HCT116 (cell line): ENCODE measurements around the gene TUBA3C. TPM values are rescaled to one million over a fixed set of nuclear protein-coding genes. Genes with fewer than 3 reads are reported as not detected.

ENCODE experiments used
- ATAC-seq: fragments of 200-7000 bp; cut with Tn5 transposase; 2 replicates; pipeline ENCODE4 v1.9.1; 2020; ENCODE audit warnings: mild to moderate bottlenecking, moderate library complexity
- BruUV-seq: library from RNA; stranded (reverse); fragments of 400-500 nt; replicated peaks from 2 replicates; lab custom pipeline; 2021; lab: Mats Ljungman, UMichigan
- CTCF ChIA-PET: fragments of 300-600 bp; sonication (Branson Sonifier 250); formaldehyde crosslinking; loops from one replicate; lab custom pipeline; 2021; ENCODE audit warnings: antibody characterized with exemption; lab: Charles Lee
- POLR2A ChIA-PET: fragments of 300-600, 350-600 bp; sonication (Branson Sonifier 250); formaldehyde crosslinking; loops from one replicate; lab custom pipeline; 2021; ENCODE audit warnings: antibody characterized with exemption; lab: Charles Lee
- RAD21 ChIA-PET, 2 experiments: fragments of 300-600 bp; sonication (Branson Sonifier 250); formaldehyde crosslinking; loops; one replicate each; lab custom pipeline; 2023; ENCODE audit warnings: low total read pairs in 2 of 2; ENCODE audit not compliant: uncharacterized antibody in 2 of 2, unreplicated experiment in 2 of 2, low non-redundant PET in 1 of 2; lab: Charles Lee
- DNase-seq: peaks from one replicate; pipeline ENCODE4 v3.0.0-alpha.2; 2010; ENCODE audit warnings: low read depth, low spot score
- H2AFZ ChIP-seq: fragments of 200-600 bp; shearing (Covaris generic), sonication (generic); 2 replicates; pipeline ENCODE4 v1.6.1; 2017; ENCODE audit warnings: low read depth, mixed run types, mixed read lengths, antibody characterized with exemption, low read length; ENCODE audit not compliant: poor library complexity, severe bottlenecking
- H3K27ac ChIP-seq: 2 replicates; pipeline ENCODE4 v1.5.1; 2012; ENCODE audit warnings: low read depth, low read length
- H3K27me3 ChIP-seq: fragments of 200-600 bp; sonication (generic); 2 replicates; pipeline ENCODE4 v1.6.1; 2016; ENCODE audit warnings: mixed run types, low read length, mixed read lengths; ENCODE audit not compliant: insufficient read depth
- H3K36me3 ChIP-seq, 2 experiments: fragments of 200-500 bp in 1 of 2; fragments of 200-600 bp in 1 of 2; sonication (Bioruptor generic) in 1 of 2; sonication (generic) in 1 of 2; 2 replicates each; pipeline versions ENCODE4 v1.5.1 to v1.6.1; 2014 to 2016; ENCODE audit warnings: low read length in 2 of 2, inconsistent platforms in 1 of 2, mixed read lengths in 1 of 2, mixed run types in 1 of 2; ENCODE audit not compliant: insufficient read depth in 2 of 2, control insufficient read depth in 1 of 2
- H3K4me1 ChIP-seq, 2 experiments: fragments of 200-600 bp in 1 of 2; sonication (generic) in 1 of 2; 2 replicates each; pipeline versions ENCODE4 v1.5.1 to v1.6.1; 2012 to 2017; ENCODE audit warnings: low read length in 2 of 2, inconsistent platforms in 1 of 2, mild to moderate bottlenecking in 1 of 2, mixed read lengths in 1 of 2, mixed run types in 1 of 2, moderate library complexity in 1 of 2; ENCODE audit not compliant: insufficient read depth in 2 of 2, control insufficient read depth in 1 of 2
- H3K4me2 ChIP-seq: fragments of 200-600 bp; sonication (generic); 2 replicates; pipeline ENCODE4 v1.6.1; 2017; ENCODE audit warnings: mixed run types, low read length, mixed read lengths
- H3K4me3 ChIP-seq, 2 experiments: fragments of 200-600 bp in 1 of 2; sonication (generic) in 1 of 2; replicated peaks in 1 of 2; 2 replicates each; pipeline ENCODE4 v1.5.1; 2011 to 2016; ENCODE audit warnings: low read length in 2 of 2, control low read depth in 1 of 2, low read depth in 1 of 2, mild to moderate bottlenecking in 1 of 2, mixed read lengths in 1 of 2, mixed run types in 1 of 2
- H3K79me2 ChIP-seq: fragments of 200-600 bp; sonication (generic); 2 replicates; pipeline ENCODE4 v1.6.1; 2017; ENCODE audit warnings: mild to moderate bottlenecking, mixed run types, low read length, moderate library complexity, mixed read lengths; ENCODE audit not compliant: insufficient read depth
- H3K9ac ChIP-seq: fragments of 200-600 bp; sonication (generic); 2 replicates; pipeline ENCODE4 v1.6.1; 2016; ENCODE audit warnings: low read length, mixed read lengths
- H3K9me2 ChIP-seq: fragments of 200-600 bp; sonication (generic), shearing (Covaris generic); 2 replicates; pipeline ENCODE4 v1.6.1; 2017; ENCODE audit warnings: mixed run types, mild to moderate bottlenecking, moderate library complexity; ENCODE audit not compliant: insufficient read depth
- H3K9me3 ChIP-seq, 2 experiments: fragments of 200-500 bp in 1 of 2; fragments of 200-600 bp in 1 of 2; sonication (Bioruptor generic) in 1 of 2; sonication (generic) in 1 of 2; 2 replicates each; pipeline ENCODE4 v1.6.1; 2014 to 2017; ENCODE audit warnings: low read length in 2 of 2, mixed read lengths in 2 of 2, inconsistent platforms in 1 of 2, low read depth in 1 of 2, mild to moderate bottlenecking in 1 of 2, mixed run types in 1 of 2, moderate library complexity in 1 of 2; ENCODE audit not compliant: control insufficient read depth in 1 of 2, insufficient read depth in 1 of 2
- H4K20me1 ChIP-seq: fragments of 200-600 bp; sonication (generic), shearing (Covaris generic); 2 replicates; pipeline ENCODE4 v1.6.1; 2017; ENCODE audit warnings: mixed run types, mild to moderate bottlenecking, moderate library complexity; ENCODE audit not compliant: insufficient read depth
- CBX3 ChIP-seq: IDR thresholded peaks from 2 replicates; pipeline ENCODE4 v1.6.1; 2012; ENCODE audit warnings: low read depth
- CEBPB ChIP-seq: IDR thresholded peaks from 2 replicates; pipeline ENCODE4 v1.6.1; 2012; ENCODE audit warnings: low read depth
- CTCF ChIP-seq, 3 experiments: fragments of 200-600 bp in 1 of 3; sonication (generic) in 1 of 3; IDR thresholded peaks in 2 of 3; conservative IDR thresholded peaks in 1 of 3; 2 replicates each; pipeline ENCODE4 v1.5.1; 2012 to 2017; ENCODE audit warnings: low read depth in 2 of 3, low read length in 2 of 3, antibody characterized with exemption in 1 of 3, borderline replicate concordance in 1 of 3, control low read depth in 1 of 3, mild to moderate bottlenecking in 1 of 3, mixed read lengths in 1 of 3, mixed run types in 1 of 3, moderate library complexity in 1 of 3; ENCODE audit not compliant: insufficient read depth in 1 of 3
- EGR1 ChIP-seq: IDR thresholded peaks from 2 replicates; pipeline ENCODE4 v1.6.1; 2012; ENCODE audit warnings: low read depth
- ELF1 ChIP-seq: IDR thresholded peaks from 2 replicates; pipeline ENCODE4 v1.6.1; 2012; ENCODE audit warnings: low read depth, borderline replicate concordance
- JUND ChIP-seq: IDR thresholded peaks from 2 replicates; pipeline ENCODE4 v1.6.1; 2012
- POLR2A ChIP-seq: IDR thresholded peaks from 2 replicates; pipeline ENCODE4 v1.7.0; 2011; ENCODE audit warnings: borderline replicate concordance; ENCODE audit not compliant: insufficient read depth, insufficient read length; ENCODE audit errors: extremely low read depth
- POLR2AphosphoS5 ChIP-seq: IDR thresholded peaks from 2 replicates; pipeline ENCODE4 v1.6.1; 2011; ENCODE audit warnings: mild to moderate bottlenecking, low read depth, low read length, moderate library complexity
- SIN3A ChIP-seq: IDR thresholded peaks from 2 replicates; pipeline ENCODE4 v1.6.1; 2012; ENCODE audit warnings: low read depth
- SP1 ChIP-seq: IDR thresholded peaks from 2 replicates; pipeline ENCODE4 v1.6.1; 2012; ENCODE audit warnings: low read depth
- YY1 ChIP-seq: IDR thresholded peaks from 2 replicates; pipeline ENCODE4 v1.6.1; 2011; ENCODE audit warnings: low read length, low read depth, moderate library complexity, mild to moderate bottlenecking; ENCODE audit not compliant: insufficient replicate concordance; ENCODE audit errors: extremely low read depth
- ZNF274 ChIP-seq: fragments of 200-500 bp; sonication (Bioruptor generic); IDR thresholded peaks from 2 replicates; pipeline ENCODE4 v1.6.1; 2014; ENCODE audit warnings: mild to moderate bottlenecking, low read depth, low read length, inconsistent platforms
- intact Hi-C: fragments of 100-400 bp; cut with micrococcal nuclease; formaldehyde crosslinking; loops from 2 replicates; pipeline ENCODE4 v1.10.0; 2022
- total RNA-seq: library from RNA; stranded (reverse); gene quantifications from one replicate; pipeline ENCODE4 v1.2.1, GENCODE V29; 2021; ENCODE audit not compliant: unreplicated experiment
- TF ChIP-seq, protein P1 (sequence below): IDR thresholded peaks from 2 replicates; pipeline ENCODE4 v1.6.1; 2011; ENCODE audit warnings: mild to moderate bottlenecking, low read length, moderate library complexity; ENCODE audit not compliant: insufficient replicate concordance; ENCODE audit errors: extremely low read depth
- TF ChIP-seq, protein P2 (sequence below): IDR thresholded peaks from 2 replicates; pipeline ENCODE4 v1.6.1; 2012

The TUBA3C gene
- total RNA-seq, 1 experiment from 2014 or later: not detected

GRCh38 chr13:19153782-19154450 is 27.7 kb downstream of the TUBA3C start:
- TF ChIP-seq POLR2A (no peak), CEBPB (no peak), ZNF274 (no peak), SIN3A (no peak), CTCF (IDR thresholded peaks at IDR 0.05 in 2 of 3, conservative IDR thresholded peaks at IDR 0.05 in 1 of 3; ENCODE audit: borderline replicate concordance in 1 of 3, insufficient read depth in 1 of 3, low read depth in 2 of 3, low read length in 2 of 3) (no peak), JUND (no peak), POLR2AphosphoS5 (no peak), YY1 (no peak), EGR1 (no peak), ELF1 (no peak), CBX3 (no peak), SP1 (no peak)
- TF ChIP-seq, protein P1, sequence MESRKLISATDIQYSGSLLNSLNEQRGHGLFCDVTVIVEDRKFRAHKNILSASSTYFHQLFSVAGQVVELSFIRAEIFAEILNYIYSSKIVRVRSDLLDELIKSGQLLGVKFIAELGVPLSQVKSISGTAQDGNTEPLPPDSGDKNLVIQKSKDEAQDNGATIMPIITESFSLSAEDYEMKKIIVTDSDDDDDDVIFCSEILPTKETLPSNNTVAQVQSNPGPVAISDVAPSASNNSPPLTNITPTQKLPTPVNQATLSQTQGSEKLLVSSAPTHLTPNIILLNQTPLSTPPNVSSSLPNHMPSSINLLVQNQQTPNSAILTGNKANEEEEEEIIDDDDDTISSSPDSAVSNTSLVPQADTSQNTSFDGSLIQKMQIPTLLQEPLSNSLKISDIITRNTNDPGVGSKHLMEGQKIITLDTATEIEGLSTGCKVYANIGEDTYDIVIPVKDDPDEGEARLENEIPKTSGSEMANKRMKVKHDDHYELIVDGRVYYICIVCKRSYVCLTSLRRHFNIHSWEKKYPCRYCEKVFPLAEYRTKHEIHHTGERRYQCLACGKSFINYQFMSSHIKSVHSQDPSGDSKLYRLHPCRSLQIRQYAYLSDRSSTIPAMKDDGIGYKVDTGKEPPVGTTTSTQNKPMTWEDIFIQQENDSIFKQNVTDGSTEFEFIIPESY: no peak
- TF ChIP-seq, protein P2, sequence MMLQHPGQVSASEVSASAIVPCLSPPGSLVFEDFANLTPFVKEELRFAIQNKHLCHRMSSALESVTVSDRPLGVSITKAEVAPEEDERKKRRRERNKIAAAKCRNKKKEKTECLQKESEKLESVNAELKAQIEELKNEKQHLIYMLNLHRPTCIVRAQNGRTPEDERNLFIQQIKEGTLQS: no peak
- Histone ChIP-seq H3K27ac (no peak overlapping the region), H3K4me3 (no peak overlapping the region), H3K9me2 (no peaks in the 10 kb centered on the region), H3K4me1 (no peaks in the 10 kb centered on the region), H3K9me3 (peaks cover 0 to 22% of the 10 kb centered on the region in 2 experiments; a peak in 2 of 4 replicates), H4K20me1 (no peaks in the 10 kb centered on the region), H3K9ac (no peak overlapping the region), H2AFZ (no peak overlapping the region), H3K36me3 (no peaks in the 10 kb centered on the region), H3K27me3 (no peaks in the 10 kb centered on the region), H3K4me2 (no peak overlapping the region), H3K79me2 (no peaks in the 10 kb centered on the region)
- ChIA-PET RAD21 (no interaction called here), POLR2A (no interaction called here), CTCF (no interaction called here)
- ATAC-seq (no peak), DNase-seq (no peak)
- BruUV-seq: no TSS peak
- intact Hi-C loops: no loop called here
